ENCODE data around the gene ANKHD1.

- peak; percentile 96 for TF ChIP-seq CTCF (IDR thresholded peaks at IDR 0.05)
- no peak for TF ChIP-seq POLR2AphosphoS5 (IDR thresholded peaks at IDR 0.05; ENCODE audit: low read depth, low read length)
- TF ChIP-seq REST (IDR thresholded peaks at IDR 0.05; ENCODE audit: insufficient read depth in 1 of 2, low read depth in 2 of 2, low read length in 1 of 2) = no peak
These were observed 43.9 kb upstream of the ANKHD1 start for GRCh38 chr5:140357726-140358093.
